ENCODE data around the gene GPR84. TPM values are rescaled to one million over a fixed set of nuclear protein-coding genes. Genes with fewer than 3 reads are reported as not detected.

Gene GPR84
- total RNA-seq, 4 donors from 2014 or later: 0.42 TPM; not detected in 3

DNA sequence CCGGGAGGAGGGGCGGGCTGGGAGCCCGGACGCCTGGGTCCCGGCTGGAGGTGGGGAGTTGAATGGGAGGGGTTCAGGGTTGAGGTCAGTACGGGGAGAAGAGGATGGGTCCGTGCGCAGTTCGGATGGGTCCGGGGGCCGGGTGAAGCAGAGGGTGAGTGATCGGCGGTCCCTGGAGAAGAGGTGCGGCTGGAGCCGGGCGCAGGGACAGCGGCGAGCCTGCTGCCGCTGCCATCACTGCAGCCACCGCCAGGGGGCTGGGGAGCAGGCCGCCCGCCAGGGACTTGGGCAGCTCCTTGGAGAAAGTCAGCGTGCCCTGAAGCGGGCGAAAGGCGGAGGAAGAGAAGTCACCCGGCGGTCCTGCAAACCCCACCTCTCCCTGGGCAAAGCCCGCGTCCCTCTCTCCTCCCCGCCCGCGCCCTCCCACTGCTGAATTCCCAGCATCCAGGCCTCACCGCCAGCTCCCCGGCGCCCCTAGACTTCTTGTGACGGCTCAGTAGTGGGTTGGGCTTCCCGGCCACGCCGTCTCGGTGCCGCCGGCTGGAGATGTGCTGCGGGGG, 6.0 kb upstream of the GPR84 start:
- Histone ChIP-seq H3K27ac (peak overlapping the region; percentile 58 to 83 (median 71)), H3K36me3 (no peaks in the 10 kb centered on the region), H3K9me3 (no peaks in the 10 kb centered on the region), H3K4me3 (peak overlapping the region; percentile 25 to 56 (median 36)), H3K27me3 (no peaks in the 10 kb centered on the region), H3K4me1 (peaks cover 0 to 64% (median 35%) of the 10 kb centered on the region in 4 donors)
- DNase-seq (ENCODE audit: low spot score in 2 of 2): peak; percentile 42 to 59
- no peak for TF ChIP-seq POLR2A (IDR thresholded peaks at IDR 0.05)
- TF ChIP-seq, protein P1, sequence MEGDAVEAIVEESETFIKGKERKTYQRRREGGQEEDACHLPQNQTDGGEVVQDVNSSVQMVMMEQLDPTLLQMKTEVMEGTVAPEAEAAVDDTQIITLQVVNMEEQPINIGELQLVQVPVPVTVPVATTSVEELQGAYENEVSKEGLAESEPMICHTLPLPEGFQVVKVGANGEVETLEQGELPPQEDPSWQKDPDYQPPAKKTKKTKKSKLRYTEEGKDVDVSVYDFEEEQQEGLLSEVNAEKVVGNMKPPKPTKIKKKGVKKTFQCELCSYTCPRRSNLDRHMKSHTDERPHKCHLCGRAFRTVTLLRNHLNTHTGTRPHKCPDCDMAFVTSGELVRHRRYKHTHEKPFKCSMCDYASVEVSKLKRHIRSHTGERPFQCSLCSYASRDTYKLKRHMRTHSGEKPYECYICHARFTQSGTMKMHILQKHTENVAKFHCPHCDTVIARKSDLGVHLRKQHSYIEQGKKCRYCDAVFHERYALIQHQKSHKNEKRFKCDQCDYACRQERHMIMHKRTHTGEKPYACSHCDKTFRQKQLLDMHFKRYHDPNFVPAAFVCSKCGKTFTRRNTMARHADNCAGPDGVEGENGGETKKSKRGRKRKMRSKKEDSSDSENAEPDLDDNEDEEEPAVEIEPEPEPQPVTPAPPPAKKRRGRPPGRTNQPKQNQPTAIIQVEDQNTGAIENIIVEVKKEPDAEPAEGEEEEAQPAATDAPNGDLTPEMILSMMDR (IDR thresholded peaks at IDR 0.05): peak; percentile 79 to 98 (median 96)
- TF ChIP-seq EP300 (IDR thresholded peaks at IDR 0.05): peak in 1 of 2 donors; percentile 39
- 12 to 21% methylated on average over 18 to 31 of the region's 44 CpGs for WGBS, 2 donors

DNA sequence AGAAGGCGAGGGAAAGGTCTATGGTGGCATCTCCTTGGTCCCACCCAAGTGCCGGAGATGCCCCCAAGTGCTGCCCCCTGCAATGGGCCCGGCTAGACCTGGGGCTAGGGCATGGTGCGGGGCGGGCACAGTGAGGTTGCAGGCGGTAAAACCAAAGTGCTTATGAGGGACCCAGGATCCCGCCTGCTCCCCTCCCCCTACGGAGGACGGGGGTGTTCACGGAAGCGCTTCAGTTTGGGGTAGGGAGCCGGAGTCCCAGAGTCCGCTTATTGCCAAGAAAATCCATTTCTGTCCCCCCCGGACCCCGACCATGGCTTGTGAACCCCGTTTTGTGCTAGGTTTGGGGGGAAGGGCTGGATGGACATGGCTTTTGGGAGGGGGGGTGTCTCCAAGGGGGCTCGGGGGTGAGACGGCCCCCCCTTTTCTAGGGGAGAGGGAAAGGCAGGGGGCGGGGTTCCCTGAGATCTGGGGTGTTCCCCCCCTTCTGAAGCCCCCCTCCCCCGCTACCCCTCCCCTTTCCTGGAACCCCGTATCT, 5.4 kb upstream of the GPR84 start:
- Histone ChIP-seq H3K36me3 (no peaks in the 10 kb centered on the region), H3K9me3 (no peaks in the 10 kb centered on the region), H3K4me1 (peaks cover 0 to 58% (median 31%) of the 10 kb centered on the region in 4 donors), H3K4me3 (peak overlapping the region; percentile 25 to 56 (median 36)), H3K27me3 (no peaks in the 10 kb centered on the region), H3K27ac (peak overlapping the region; percentile 58 to 83 (median 71))
- no peak for DNase-seq (ENCODE audit: low spot score in 2 of 2)
- 27 to 29% methylated on average over 16 to 21 of the region's 21 CpGs for WGBS, 2 donors
- no peak for TF ChIP-seq EP300 (IDR thresholded peaks at IDR 0.05)
- TF ChIP-seq POLR2A (IDR thresholded peaks at IDR 0.05): no peak
- TF ChIP-seq, protein P1 (IDR thresholded peaks at IDR 0.05): no peak

DNA sequence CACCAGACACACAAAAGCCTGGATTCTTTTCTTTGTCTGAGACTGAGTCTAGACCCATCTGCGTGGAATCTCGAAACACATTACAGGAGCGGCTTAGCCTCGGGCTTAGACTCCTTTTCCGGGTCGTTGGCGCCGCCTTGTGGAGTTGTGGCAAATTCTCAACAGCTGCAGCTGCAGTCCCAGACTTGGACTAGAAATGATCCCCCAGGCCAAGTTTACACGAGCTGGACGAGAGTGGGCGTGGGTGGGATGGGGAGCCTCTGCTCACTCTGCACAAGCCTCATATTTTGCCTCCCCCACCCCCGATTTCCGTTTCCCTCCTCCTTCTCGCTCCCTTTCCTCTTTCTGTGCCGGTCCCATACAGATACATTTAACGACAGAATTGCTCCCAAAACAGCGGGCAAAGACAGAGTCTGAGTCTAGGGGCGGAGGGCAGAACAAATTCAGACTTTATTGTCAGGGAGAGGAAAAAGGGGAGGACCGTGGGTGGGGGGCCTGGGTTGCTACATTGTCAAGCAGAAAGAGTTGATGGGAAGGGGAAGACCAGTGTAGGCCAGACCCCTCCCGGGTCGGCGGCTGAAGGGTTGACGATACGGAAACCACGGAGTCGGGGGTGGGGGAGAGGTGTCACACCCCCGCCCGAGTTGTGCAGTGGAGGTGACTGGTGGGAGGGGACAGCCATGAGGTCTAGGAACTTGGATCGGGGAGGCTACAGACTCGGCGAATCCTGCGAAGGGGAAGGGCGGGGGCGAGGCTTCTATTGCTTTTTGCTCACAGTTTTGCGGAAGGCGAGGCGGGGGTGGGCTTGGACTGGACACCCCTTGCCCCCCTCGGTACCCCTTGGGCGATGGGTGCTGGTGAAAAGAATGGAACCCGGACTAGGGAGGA, 4.7 kb upstream of the GPR84 start:
- Histone ChIP-seq H3K4me1 (peaks cover 0 to 51% (median 27%) of the 10 kb centered on the region in 4 donors), H3K9me3 (no peaks in the 10 kb centered on the region), H3K36me3 (no peaks in the 10 kb centered on the region), H3K4me3 (peak overlapping the region; percentile 25 to 56 (median 36)), H3K27me3 (no peaks in the 10 kb centered on the region), H3K27ac (peak overlapping the region in 3 of 4 donors; percentile 58 to 83 (median 83))
- WGBS, 2 donors: 17 to 18% methylated on average over 38 to 40 of the region's 40 CpGs
- TF ChIP-seq, protein P1 (IDR thresholded peaks at IDR 0.05): peak; percentile 84 to 92 (median 90)
- TF ChIP-seq EP300 (IDR thresholded peaks at IDR 0.05): peak in 1 of 2 donors; percentile 28
- no peak for TF ChIP-seq POLR2A (IDR thresholded peaks at IDR 0.05)
- DNase-seq (ENCODE audit: low spot score in 2 of 2): peak; percentile 87 to 91

DNA sequence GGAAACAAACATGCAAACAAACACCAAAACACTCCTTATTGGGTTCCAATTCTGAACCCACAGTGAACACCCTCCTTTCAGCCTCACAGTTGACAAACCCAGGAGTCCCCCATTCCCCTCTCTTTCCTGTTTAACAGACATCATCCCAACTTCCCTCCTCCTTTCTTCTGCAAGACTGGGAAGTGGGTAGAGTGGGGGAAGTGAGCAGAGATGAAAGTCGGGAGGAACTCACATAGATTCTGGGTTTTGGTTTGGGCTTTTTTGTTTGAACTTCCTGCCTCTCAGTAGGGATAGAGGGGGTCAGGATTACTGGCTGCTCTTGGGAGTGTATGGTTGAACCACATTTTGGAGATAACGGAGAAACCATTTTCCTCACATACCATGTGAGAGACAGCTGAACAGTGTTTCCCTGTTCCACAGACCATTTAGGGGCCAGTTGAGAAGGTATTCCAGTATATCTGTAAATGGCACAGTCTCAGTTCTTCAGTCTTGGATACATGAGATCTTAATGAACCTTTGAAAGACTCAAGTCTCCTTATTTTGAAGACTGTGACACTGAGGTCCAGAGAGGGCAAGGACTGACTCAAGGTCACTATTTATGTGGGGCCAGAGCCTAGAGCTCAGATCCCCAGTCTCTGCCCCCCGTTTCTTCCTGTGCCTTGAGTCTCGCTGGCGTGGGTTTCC, 3.9 kb upstream of the GPR84 start:
- no peaks in the 10 kb centered on the region for H3K27me3 ChIP-seq
- peak overlapping the region in 3 of 4 donors; percentile 43 to 83 (median 83) for H3K27ac ChIP-seq
- no peak for DNase-seq (ENCODE audit: low spot score in 2 of 2)
- WGBS, 2 donors: 20 to 22% methylated on average over 5 of the region's 5 CpGs
- H3K4me1 ChIP-seq: peaks cover 0 to 47% (median 27%) of the 10 kb centered on the region in 4 donors
- H3K36me3 ChIP-seq: no peaks in the 10 kb centered on the region
- H3K9me3 ChIP-seq: no peaks in the 10 kb centered on the region
- peak overlapping the region in 2 of 4 donors; percentile 31 to 56 for H3K4me3 ChIP-seq
- no peak for TF ChIP-seq POLR2A (IDR thresholded peaks at IDR 0.05)
- TF ChIP-seq, protein P1 (IDR thresholded peaks at IDR 0.05): no peak
- no peak for TF ChIP-seq EP300 (IDR thresholded peaks at IDR 0.05)

Data from tibial nerve (tissue), 4 donors.